GM21619 (cell line): ENCODE results near the gene SLC30A9.

Experiments used
- ATAC-seq: cut with Tn5 transposase; IDR thresholded peaks from one replicate; pipeline ENCODE4 v1.9.1; 2021; ENCODE audit not compliant: unreplicated experiment

Gene SLC30A9

GRCh38 chr4:41998019-41998418, 7.7 kb downstream of the SLC30A9 start:
- no peak for ATAC-seq

GRCh38 chr4:41999321-41999720, 9.0 kb downstream of the SLC30A9 start:
- no peak for ATAC-seq

- ATAC-seq = no peak
Measured at GRCh38 chr4:42008011-42008786, 17.9 kb downstream of the SLC30A9 start.

GRCh38 chr4:42015438-42015837, 25.1 kb downstream of the SLC30A9 start:
- ATAC-seq = no peak

GRCh38 chr4:42018451-42018850, 28.1 kb downstream of the SLC30A9 start:
- ATAC-seq = no peak

GRCh38 chr4:42048394-42048793, 58.1 kb downstream of the SLC30A9 start:
- ATAC-seq = no peak

GRCh38 chr4:42050516-42051249, 60.4 kb downstream of the SLC30A9 start:
- no peak for ATAC-seq

- ATAC-seq = no peak
Measured at GRCh38 chr4:42066402-42066801, 76.1 kb downstream of the SLC30A9 start.

- no peak for ATAC-seq
Measured at GRCh38 chr4:42067264-42067663, 76.9 kb downstream of the SLC30A9 start.

- no peak for ATAC-seq
Measured at GRCh38 chr4:42070463-42070862, 80.1 kb downstream of the SLC30A9 start.

- ATAC-seq = no peak
Measured at GRCh38 chr4:42074294-42074693, 84.0 kb downstream of the SLC30A9 start.

GRCh38 chr4:42078184-42078801, 88.0 kb downstream of the SLC30A9 start:
- ATAC-seq = peak; percentile 91

GRCh38 chr4:42080306-42080705, 90.0 kb downstream of the SLC30A9 start:
- ATAC-seq = peak; percentile 43

GRCh38 chr4:42083816-42084215, 93.5 kb downstream of the SLC30A9 start:
- no peak for ATAC-seq

GRCh38 chr4:42088386-42088785, 98.1 kb downstream of the SLC30A9 start:
- no peak for ATAC-seq

- ATAC-seq = no peak
Measured at GRCh38 chr4:42101446-42101975, 111.2 kb downstream of the SLC30A9 start.

GRCh38 chr4:42104521-42104920, 114.2 kb downstream of the SLC30A9 start:
- ATAC-seq = no peak

GRCh38 chr4:42112846-42113245, 122.5 kb downstream of the SLC30A9 start:
- no peak for ATAC-seq

- ATAC-seq = no peak
Measured at GRCh38 chr4:42119886-42120285, 129.6 kb downstream of the SLC30A9 start.

GRCh38 chr4:42122237-42122636, 131.9 kb downstream of the SLC30A9 start:
- ATAC-seq = no peak

GRCh38 chr4:42123071-42123644, 132.8 kb downstream of the SLC30A9 start:
- no peak for ATAC-seq
